Heart left ventricle (tissue), 16 donors: ENCODE data around the gene HIPK2. TPM values are rescaled to one million over a fixed set of nuclear protein-coding genes. Genes with fewer than 3 reads are reported as not detected.
A peak's percentile ranks its signal among the peaks of the same experiment; 100 is the strongest.

Experiments
- ATAC-seq, 4 donors: fragments of 200-7000 bp; cut with Tn5 transposase; one replicate each; pipeline ENCODE4 v1.9.1; 2020 to 2022; ENCODE audit warnings: moderate library complexity in 4 of 4, mild to moderate bottlenecking in 3 of 4, moderate number of reproducible peaks in 1 of 4
- DNase-seq, 5 donors: peaks; one replicate each; pipeline ENCODE4 v3.0.0-alpha.2; 2020
- H3K27ac ChIP-seq, 12 donors: fragments of 200-600 bp; sonication (generic) in 4 of 12; one replicate each; pipeline versions ENCODE4 v1.5.0 to v1.8.0; 2016 to 2022; ENCODE audit warnings: mild to moderate bottlenecking in 2 of 12
- H3K27me3 ChIP-seq, 9 donors: fragments of 200-600 bp; sonication (generic) in 2 of 9; one replicate each; pipeline versions ENCODE4 v1.5.1 to v1.8.0; 2016 to 2022; ENCODE audit warnings: mild to moderate bottlenecking in 3 of 9
- H3K36me3 ChIP-seq, 9 donors: fragments of 200-600 bp; sonication (generic) in 2 of 9; one replicate each; pipeline versions ENCODE4 v1.5.0 to v1.8.0; 2018 to 2022; ENCODE audit warnings: mild to moderate bottlenecking in 2 of 9
- H3K4me1 ChIP-seq, 12 donors: fragments of 200-600 bp; sonication (generic) in 4 of 12; one replicate each; pipeline versions ENCODE4 v1.5.0 to v1.8.0; 2016 to 2022; ENCODE audit warnings: mild to moderate bottlenecking in 3 of 12
- H3K4me3 ChIP-seq, 12 donors: fragments of 200-600 bp; sonication (generic) in 4 of 12; one replicate each; pipeline versions ENCODE4 v1.5.0 to v1.8.0; 2017 to 2022; ENCODE audit warnings: mild to moderate bottlenecking in 9 of 12, moderate library complexity in 4 of 12
- H3K9me3 ChIP-seq, 12 donors: fragments of 200-600 bp; sonication (generic) in 4 of 12; one replicate each; pipeline versions ENCODE4 v1.5.0 to v1.8.0; 2016 to 2022; ENCODE audit warnings: mild to moderate bottlenecking in 1 of 12
- CTCF ChIP-seq, 12 donors: fragments of 200-600 bp; sonication (generic) in 4 of 12; IDR thresholded peaks; one replicate each; pipeline versions ENCODE4 v1.5.0 to v1.8.0; 2018 to 2022; ENCODE audit warnings: antibody characterized with exemption in 12 of 12, mild to moderate bottlenecking in 5 of 12
- POLR2A ChIP-seq, 2 donors: fragments of 450-650 bp; IDR thresholded peaks; one replicate each; pipeline ENCODE4 v1.6.1; 2017; ENCODE audit warnings: antibody characterized with exemption in 2 of 2, mild to moderate bottlenecking in 2 of 2, moderate library complexity in 2 of 2
- WGBS, 4 donors: extraction: QIAGEN DNeasy Blood & Tissue Kit in 2 of 4; methylation state at CpG; one replicate each; pipeline versions ENCODE4 v1.1.5 to v1.1.7; 2013 to 2018; 5-methylcytosine and 5-hydroxymethylcytosine counted together
- intact Hi-C, 10 donors: fragments of 100-400 bp; cut with DNase I; formaldehyde crosslinking; loops; one replicate each; pipeline versions ENCODE4 v1.11.1 to v1.14.2; 2022
- polyA plus RNA-seq, 2 donors: library from polyadenylated mRNA; stranded (reverse); fragments of 200-250 nt; gene quantifications; one replicate each; pipeline ENCODE4 v1.2.3, GENCODE V29; 2013
- total RNA-seq, 9 donors: library from RNA; depleted of rRNA in 2 of 9; stranded (reverse); fragments of >200 nt in 2 of 9; fragmentation: NEBNext Ultra II Directional in 3 of 9; extraction: Animal tissue kit (Norgen Biotek cat#: 25700) in 3 of 9; gene quantifications; one replicate each; pipeline versions ENCODE4 v1.1.0 to v1.2.4, GENCODE V29; 2016 to 2023
- donor health status: ischemic (EF 13 %, LVEDD 7.1; RV severe dilation, severe dysfunction).
- donor health status: healthy with polysubstance abuse.
- donor health status: DM: no; HTN: yes; CAD: no.
- donor health status: DM: no; HTN: no; CAD: no.
- donor health status: ischemic (EF 25% LVEDD 6.9; RV normal size, moderate dysfunction).
- donor health status: ischemic (EF 25% LVEDD 5.7; RV mildly dilated, moderate dysfunction).
- donor health status: healthy.
- donor health status: DM: yes; HTN: yes; CAD: no.
- donor health status: ischemic (EF 35%, LVEDD 5.7; RV mildly dilated, moderate dysfunction).
- donor health status: nonischemic (EF 11% LVEDD 7.7; RV severe dilation, severe dysfunction).
- donor health status: DM: yes; HTN: yes; CAD: no.
- donor health status: PGD.
- donor health status: ischemic (EF 29% LVEDD 5.4; RV normal size, mild dysfunction).
- donor health status: nonischemic (EF 23%, LVEDD 6.1; RV moderate dilation, normal function).

Gene HIPK2
- total and polyA plus RNA-seq, 11 donors = 43.2 to 244 (median 143) TPM

- no peaks in the 10 kb centered on the region for H3K27me3 ChIP-seq
- H3K4me1 ChIP-seq = peaks cover 0 to 50% (median 27%) of the 10 kb centered on the region in 12 donors
- H3K4me3 ChIP-seq = peak overlapping the region; percentile 60 to 95 (median 86)
- H3K27ac ChIP-seq = peak overlapping the region; percentile 82 to 98 (median 94)
- intact Hi-C loops = loop anchor here (1.0 to 10.0 kb wide), 15 partner anchors 35 to 225 kb away; no protein-coding TSS in a partner anchor
- H3K9me3 ChIP-seq = no peaks in the 10 kb centered on the region
- peak in 2 of 4 donors; percentile 11 to 33 for ATAC-seq
- DNase-seq = peak; percentile 45 to 76 (median 50)
- H3K36me3 ChIP-seq = peaks cover 0 to 4% (median 0%) of the 10 kb centered on the region in 9 donors
- TF ChIP-seq CTCF (IDR thresholded peaks at IDR 0.05) = no peak
- TF ChIP-seq POLR2A (IDR thresholded peaks at IDR 0.05) = no peak
- WGBS, 4 donors = 1 to 2% (median 1%) methylated on average over 22 to 102 of the region's 102 CpGs
Measured at GRCh38 chr7:139777133-139777891, 486 bp downstream of the HIPK2 start.

GRCh38 chr7:139776486-139777132 lies 1.2 kb downstream of the HIPK2 start:
- H3K27me3 ChIP-seq = no peaks in the 10 kb centered on the region
- TF ChIP-seq POLR2A (IDR thresholded peaks at IDR 0.05) (no peak), CTCF (IDR thresholded peaks at IDR 0.05) (peak in 1 of 12 donors; percentile 4)
- 0 to 1% (median 0%) methylated on average over 26 of the region's 26 CpGs for WGBS, 4 donors
- peaks cover 0 to 4% (median 0%) of the 10 kb centered on the region in 9 donors for H3K36me3 ChIP-seq
- peak overlapping the region; percentile 60 to 95 (median 86) for H3K4me3 ChIP-seq
- ATAC-seq = peak in 2 of 4 donors; percentile 8 to 27
- H3K4me1 ChIP-seq = peaks cover 0 to 57% (median 32%) of the 10 kb centered on the region in 12 donors
- intact Hi-C loops = loop anchor here (1.0 to 10.0 kb wide), 16 partner anchors 34 to 226 kb away; no protein-coding TSS in a partner anchor
- no peaks in the 10 kb centered on the region for H3K9me3 ChIP-seq
- H3K27ac ChIP-seq = peak overlapping the region; percentile 82 to 98 (median 94)
- no peak for DNase-seq

- no peaks in the 10 kb centered on the region for H3K27me3 ChIP-seq
- ATAC-seq (peak; percentile 50 to 77 (median 66)), DNase-seq (peak in 4 of 5 donors; percentile 56 to 73 (median 68))
- H3K9me3 ChIP-seq = no peaks in the 10 kb centered on the region
- intact Hi-C loops = loop anchor here (1.0 to 10.0 kb wide), 15 partner anchors 34 to 227 kb away; no protein-coding TSS in a partner anchor
- peak overlapping the region; percentile 82 to 98 (median 94) for H3K27ac ChIP-seq
- peak overlapping the region; percentile 60 to 95 (median 86) for H3K4me3 ChIP-seq
- WGBS, 4 donors = 0 to 3% (median 1%) methylated on average over 11 of the region's 11 CpGs
- peaks cover 0 to 9% (median 0%) of the 10 kb centered on the region in 9 donors for H3K36me3 ChIP-seq
- peaks cover 0 to 65% (median 34%) of the 10 kb centered on the region in 12 donors for H3K4me1 ChIP-seq
- TF ChIP-seq POLR2A (IDR thresholded peaks at IDR 0.05) (peak in 1 of 2 donors; percentile 18), CTCF (IDR thresholded peaks at IDR 0.05) (peak; percentile 49 to 79 (median 72))
Measured at GRCh38 chr7:139775829-139776266, 1.9 kb downstream of the HIPK2 start.
